GM23338 (cell line): ENCODE measurements around the gene UCN. TPM values are rescaled to one million over a fixed set of nuclear protein-coding genes. Genes with fewer than 3 reads are reported as not detected.

Experiments
- ATAC-seq: fragments of 200-7000 bp; cut with Tn5 transposase; 3 replicates; pipeline ENCODE4 v1.9.1; 2020
- DNase-seq: peaks from one replicate; pipeline ENCODE4 v3.0.0-alpha.2; 2015; ENCODE audit warnings: low spot score
- H2AFZ ChIP-seq: fragments of 200-600 bp; sonication (generic); 2 replicates; pipeline ENCODE4 v1.8.0; 2016; ENCODE audit warnings: antibody characterized with exemption, mild to moderate bottlenecking, moderate library complexity
- H3F3A ChIP-seq: fragments of 200-600 bp; sonication (generic); replicated peaks from 2 replicates; pipeline ENCODE4 v1.8.0; 2017; ENCODE audit warnings: antibody characterized with exemption, mixed run types, low read depth
- H3K27ac ChIP-seq: fragments of 200-600 bp; sonication (generic); 2 replicates; pipeline ENCODE4 v1.6.1; 2016; ENCODE audit warnings: low read depth
- H3K27me3 ChIP-seq: fragments of 200-600 bp; sonication (generic); 2 replicates; pipeline ENCODE4 v1.8.0; 2016; ENCODE audit warnings: mild to moderate bottlenecking, mixed run types, moderate library complexity; ENCODE audit not compliant: insufficient read depth
- H3K36me3 ChIP-seq: fragments of 200-600 bp; sonication (generic); 2 replicates; pipeline ENCODE4 v1.8.0; 2016; ENCODE audit warnings: mild to moderate bottlenecking; ENCODE audit not compliant: insufficient read depth
- H3K4me1 ChIP-seq: fragments of 200-600 bp; sonication (generic); 2 replicates; pipeline ENCODE4 v1.8.0; 2016; ENCODE audit warnings: mild to moderate bottlenecking, moderate library complexity; ENCODE audit not compliant: insufficient read depth
- H3K4me2 ChIP-seq: fragments of 200-600 bp; sonication (generic); 2 replicates; pipeline ENCODE4 v1.7.1; 2017; ENCODE audit warnings: mixed run types
- H3K4me3 ChIP-seq: fragments of 200-600 bp; sonication (generic); 2 replicates; pipeline ENCODE4 v1.6.1; 2016; ENCODE audit warnings: mixed run types
- H3K79me2 ChIP-seq: fragments of 200-600 bp; sonication (generic); replicated peaks from 2 replicates; pipeline ENCODE4 v1.8.0; 2017; ENCODE audit warnings: mild to moderate bottlenecking; ENCODE audit not compliant: insufficient read depth
- H3K9me2 ChIP-seq: fragments of 200-600 bp; sonication (generic); 2 replicates; pipeline ENCODE4 v1.8.0; 2017; ENCODE audit not compliant: insufficient read depth
- H4K20me1 ChIP-seq: fragments of 200-600 bp; sonication (generic); replicated peaks from 2 replicates; pipeline ENCODE4 v1.8.0; 2017; ENCODE audit warnings: mild to moderate bottlenecking; ENCODE audit not compliant: insufficient read depth
- H3K27ac Mint-ChIP-seq: 2 replicates; pipeline ENCODE4 v1.8.0; 2020; ENCODE audit warnings: inconsistent platforms, mild to moderate bottlenecking, moderate library complexity, mixed read lengths
- H3K27me3 Mint-ChIP-seq: 3 replicates; pipeline ENCODE4 v1.8.0; 2022; ENCODE audit warnings: low read depth, mild to moderate bottlenecking, moderate library complexity, mixed read lengths, inconsistent platforms; ENCODE audit not compliant: insufficient read depth, poor library complexity
- H3K36me3 Mint-ChIP-seq: 3 replicates; pipeline ENCODE4 v1.8.0; 2021; ENCODE audit warnings: low read depth, mild to moderate bottlenecking, inconsistent platforms, moderate library complexity, mixed read lengths
- H3K4me1 Mint-ChIP-seq: 3 replicates; pipeline ENCODE4 v1.8.0; 2020; ENCODE audit warnings: mild to moderate bottlenecking, inconsistent platforms, mixed read lengths
- H3K4me3 Mint-ChIP-seq: 3 replicates; pipeline ENCODE4 v1.8.0; 2021; ENCODE audit warnings: moderate library complexity, mild to moderate bottlenecking, inconsistent platforms, mixed read lengths
- H3K9me3 Mint-ChIP-seq: 3 replicates; pipeline ENCODE4 v1.8.0; 2020; ENCODE audit warnings: moderate library complexity, mild to moderate bottlenecking, inconsistent platforms, mixed read lengths
- CREB1 ChIP-seq: fragments of 250-450 bp; sonication (Bioruptor Pico); IDR thresholded peaks from 2 replicates; pipeline ENCODE4 v1.5.0; 2020; ENCODE audit warnings: low read depth, mild to moderate bottlenecking, moderate library complexity
- EZH2phosphoT487 ChIP-seq: fragments of 200-600 bp; sonication (generic); IDR thresholded peaks from one replicate; pipeline ENCODE4 v1.8.1; 2018; ENCODE audit warnings: antibody characterized with exemption; ENCODE audit not compliant: unreplicated experiment
- JUNB ChIP-seq: IDR thresholded peaks from one replicate; pipeline ENCODE4 v1.6.1; 2016; ENCODE audit warnings: antibody characterized with exemption; ENCODE audit not compliant: unreplicated experiment
- NANOG ChIP-seq: IDR thresholded peaks from 2 replicates; pipeline ENCODE4 v1.6.1; 2016; ENCODE audit warnings: antibody characterized with exemption, borderline replicate concordance
- POLR2AphosphoS5 ChIP-seq: IDR thresholded peaks from 2 replicates; pipeline ENCODE4 v1.6.1; 2016; ENCODE audit warnings: antibody characterized with exemption, low read depth
- STAT1 ChIP-seq: IDR thresholded peaks from one replicate; pipeline ENCODE4 v1.6.1; 2016; ENCODE audit warnings: antibody characterized with exemption; ENCODE audit not compliant: unreplicated experiment
- ZNF331 ChIP-seq: fragments of 250-450 bp; sonication (Bioruptor Pico); IDR thresholded peaks from 2 replicates; pipeline ENCODE4 v1.5.0; 2020; ENCODE audit warnings: low read depth, mild to moderate bottlenecking, moderate library complexity
- polyA plus RNA-seq: library from polyadenylated mRNA; unstranded; fragments of >200 nt; fragmentation: Nextera tagmentation; extraction: Ambion mirVana; gene quantifications from 2 replicates; pipeline ENCODE4 v1.2.1, GENCODE V29; 2016
- total RNA-seq: library from RNA; depleted of rRNA; stranded (reverse); fragments of >200 nt; shearing (Covaris generic); gene quantifications from 2 replicates; pipeline ENCODE4 v1.2.3, GENCODE V29; 2014
- TF ChIP-seq, protein P1 (sequence below): IDR thresholded peaks from one replicate; pipeline ENCODE4 v1.6.1; 2018; ENCODE audit warnings: antibody characterized with exemption; ENCODE audit not compliant: unreplicated experiment
- TF ChIP-seq, protein P2 (sequence below): IDR thresholded peaks from 2 replicates; pipeline ENCODE4 v1.6.1; 2016; ENCODE audit warnings: antibody characterized with exemption
- TF ChIP-seq, protein P3 (sequence below): fragments of 250-450 bp; sonication (Bioruptor Pico); IDR thresholded peaks from 2 replicates; pipeline ENCODE4 v1.5.0; 2020; ENCODE audit warnings: mild to moderate bottlenecking, moderate library complexity
- TF ChIP-seq, protein P4 (sequence below), 2 experiments: fragments of 200-600 bp in 1 of 2; sonication (generic) in 1 of 2; conservative IDR thresholded peaks; 2 replicates each; pipeline versions ENCODE4 v1.5.1 to v1.6.1; 2016 to 2017; ENCODE audit warnings: antibody characterized with exemption in 2 of 2, low read depth in 2 of 2, mild to moderate bottlenecking in 2 of 2, moderate library complexity in 1 of 2

The UCN gene
- total and polyA plus RNA-seq, 2 experiments from 2014 or later: 0.59 to 0.99 TPM

DNA sequence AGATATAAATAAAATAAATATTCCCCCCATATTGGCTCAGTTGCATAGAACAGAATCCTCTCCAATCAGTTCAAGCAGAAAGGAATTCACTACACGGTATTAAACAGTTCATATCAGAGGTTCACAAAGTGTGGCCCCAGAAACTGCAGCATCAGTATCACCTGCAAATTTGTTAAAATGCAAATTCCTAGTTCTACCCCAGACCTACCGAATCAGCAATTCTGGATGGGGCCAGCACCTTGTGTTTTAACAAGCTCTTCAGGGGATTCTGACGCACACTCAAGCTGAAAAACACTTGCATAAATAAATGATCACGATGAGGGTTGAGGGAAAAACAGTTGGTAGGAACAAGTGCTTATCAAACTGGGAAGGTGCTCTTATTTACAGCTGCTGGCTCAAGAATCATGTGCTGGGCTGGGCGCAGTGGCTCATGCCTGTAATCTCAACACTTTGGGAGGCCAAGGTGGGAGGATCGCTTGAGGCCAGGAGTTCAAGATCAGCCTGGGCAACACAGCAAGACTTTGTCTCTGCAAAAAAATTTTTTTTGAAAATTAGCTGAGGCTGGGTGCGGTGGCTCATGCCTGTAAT, 42.0 kb upstream of the UCN start (continued):
- TF ChIP-seq, protein P1, sequence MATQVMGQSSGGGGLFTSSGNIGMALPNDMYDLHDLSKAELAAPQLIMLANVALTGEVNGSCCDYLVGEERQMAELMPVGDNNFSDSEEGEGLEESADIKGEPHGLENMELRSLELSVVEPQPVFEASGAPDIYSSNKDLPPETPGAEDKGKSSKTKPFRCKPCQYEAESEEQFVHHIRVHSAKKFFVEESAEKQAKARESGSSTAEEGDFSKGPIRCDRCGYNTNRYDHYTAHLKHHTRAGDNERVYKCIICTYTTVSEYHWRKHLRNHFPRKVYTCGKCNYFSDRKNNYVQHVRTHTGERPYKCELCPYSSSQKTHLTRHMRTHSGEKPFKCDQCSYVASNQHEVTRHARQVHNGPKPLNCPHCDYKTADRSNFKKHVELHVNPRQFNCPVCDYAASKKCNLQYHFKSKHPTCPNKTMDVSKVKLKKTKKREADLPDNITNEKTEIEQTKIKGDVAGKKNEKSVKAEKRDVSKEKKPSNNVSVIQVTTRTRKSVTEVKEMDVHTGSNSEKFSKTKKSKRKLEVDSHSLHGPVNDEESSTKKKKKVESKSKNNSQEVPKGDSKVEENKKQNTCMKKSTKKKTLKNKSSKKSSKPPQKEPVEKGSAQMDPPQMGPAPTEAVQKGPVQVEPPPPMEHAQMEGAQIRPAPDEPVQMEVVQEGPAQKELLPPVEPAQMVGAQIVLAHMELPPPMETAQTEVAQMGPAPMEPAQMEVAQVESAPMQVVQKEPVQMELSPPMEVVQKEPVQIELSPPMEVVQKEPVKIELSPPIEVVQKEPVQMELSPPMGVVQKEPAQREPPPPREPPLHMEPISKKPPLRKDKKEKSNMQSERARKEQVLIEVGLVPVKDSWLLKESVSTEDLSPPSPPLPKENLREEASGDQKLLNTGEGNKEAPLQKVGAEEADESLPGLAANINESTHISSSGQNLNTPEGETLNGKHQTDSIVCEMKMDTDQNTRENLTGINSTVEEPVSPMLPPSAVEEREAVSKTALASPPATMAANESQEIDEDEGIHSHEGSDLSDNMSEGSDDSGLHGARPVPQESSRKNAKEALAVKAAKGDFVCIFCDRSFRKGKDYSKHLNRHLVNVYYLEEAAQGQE: no peak
- TF ChIP-seq EZH2phosphoT487: no peak
- TF ChIP-seq ZNF331 (CRISPR knock-in tag): no peak
- TF ChIP-seq STAT1: no peak
- no peak for TF ChIP-seq JUNB
- TF ChIP-seq NANOG: no peak
- TF ChIP-seq CREB1 (CRISPR knock-in tag): no peak

DNA sequence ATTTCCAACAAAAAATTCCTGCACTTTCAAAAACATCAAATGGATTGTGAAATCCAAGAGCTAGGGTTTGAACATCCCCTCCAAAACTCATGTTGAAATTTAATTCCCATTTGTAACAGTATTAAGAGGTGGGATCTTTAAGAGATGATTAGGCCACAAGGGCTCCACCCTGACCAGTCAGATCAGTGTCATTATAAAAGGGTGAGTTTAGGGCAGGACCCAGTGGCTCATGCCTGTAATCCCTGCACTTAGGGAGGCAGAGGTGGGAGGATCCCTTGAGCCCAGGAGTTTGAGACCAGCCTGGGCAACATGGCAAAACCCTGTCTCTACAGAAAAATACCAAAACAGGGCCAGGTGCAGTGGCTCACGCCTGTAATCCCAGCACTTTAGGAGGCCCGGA, 39.4 kb upstream of the UCN start:
- Histone ChIP-seq H2AFZ (no peak overlapping the region), H3K4me2 (no peak overlapping the region), H3K27me3 (no peaks in the 10 kb centered on the region), H3K79me2 (peaks cover 97% of the 10 kb centered on the region), H3K4me3 (no peak overlapping the region), H3K27ac (no peak overlapping the region), H4K20me1 (peaks cover 42% of the 10 kb centered on the region), H3K4me1 (peaks cover 10% of the 10 kb centered on the region), H3K9me2 (no peaks in the 10 kb centered on the region), H3F3A (no peaks in the 10 kb centered on the region), H3K36me3 (peaks cover 17% of the 10 kb centered on the region)
- ATAC-seq (no peak), DNase-seq (no peak)
- H3K4me3 Mint-ChIP-seq: no peak overlapping the region
- H3K27me3 Mint-ChIP-seq: peaks cover 2% of the 10 kb centered on the region
- no peak overlapping the region for H3K27ac Mint-ChIP-seq
- peaks cover 24% of the 10 kb centered on the region for H3K36me3 Mint-ChIP-seq
- peaks cover 9% of the 10 kb centered on the region; the same call in 2 of the 3 replicates for H3K4me1 Mint-ChIP-seq
- TF ChIP-seq, protein P2, sequence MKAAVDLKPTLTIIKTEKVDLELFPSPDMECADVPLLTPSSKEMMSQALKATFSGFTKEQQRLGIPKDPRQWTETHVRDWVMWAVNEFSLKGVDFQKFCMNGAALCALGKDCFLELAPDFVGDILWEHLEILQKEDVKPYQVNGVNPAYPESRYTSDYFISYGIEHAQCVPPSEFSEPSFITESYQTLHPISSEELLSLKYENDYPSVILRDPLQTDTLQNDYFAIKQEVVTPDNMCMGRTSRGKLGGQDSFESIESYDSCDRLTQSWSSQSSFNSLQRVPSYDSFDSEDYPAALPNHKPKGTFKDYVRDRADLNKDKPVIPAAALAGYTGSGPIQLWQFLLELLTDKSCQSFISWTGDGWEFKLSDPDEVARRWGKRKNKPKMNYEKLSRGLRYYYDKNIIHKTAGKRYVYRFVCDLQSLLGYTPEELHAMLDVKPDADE: no peak
- TF ChIP-seq POLR2AphosphoS5 (no peak), STAT1 (no peak), JUNB (no peak)
- TF ChIP-seq, protein P3, sequence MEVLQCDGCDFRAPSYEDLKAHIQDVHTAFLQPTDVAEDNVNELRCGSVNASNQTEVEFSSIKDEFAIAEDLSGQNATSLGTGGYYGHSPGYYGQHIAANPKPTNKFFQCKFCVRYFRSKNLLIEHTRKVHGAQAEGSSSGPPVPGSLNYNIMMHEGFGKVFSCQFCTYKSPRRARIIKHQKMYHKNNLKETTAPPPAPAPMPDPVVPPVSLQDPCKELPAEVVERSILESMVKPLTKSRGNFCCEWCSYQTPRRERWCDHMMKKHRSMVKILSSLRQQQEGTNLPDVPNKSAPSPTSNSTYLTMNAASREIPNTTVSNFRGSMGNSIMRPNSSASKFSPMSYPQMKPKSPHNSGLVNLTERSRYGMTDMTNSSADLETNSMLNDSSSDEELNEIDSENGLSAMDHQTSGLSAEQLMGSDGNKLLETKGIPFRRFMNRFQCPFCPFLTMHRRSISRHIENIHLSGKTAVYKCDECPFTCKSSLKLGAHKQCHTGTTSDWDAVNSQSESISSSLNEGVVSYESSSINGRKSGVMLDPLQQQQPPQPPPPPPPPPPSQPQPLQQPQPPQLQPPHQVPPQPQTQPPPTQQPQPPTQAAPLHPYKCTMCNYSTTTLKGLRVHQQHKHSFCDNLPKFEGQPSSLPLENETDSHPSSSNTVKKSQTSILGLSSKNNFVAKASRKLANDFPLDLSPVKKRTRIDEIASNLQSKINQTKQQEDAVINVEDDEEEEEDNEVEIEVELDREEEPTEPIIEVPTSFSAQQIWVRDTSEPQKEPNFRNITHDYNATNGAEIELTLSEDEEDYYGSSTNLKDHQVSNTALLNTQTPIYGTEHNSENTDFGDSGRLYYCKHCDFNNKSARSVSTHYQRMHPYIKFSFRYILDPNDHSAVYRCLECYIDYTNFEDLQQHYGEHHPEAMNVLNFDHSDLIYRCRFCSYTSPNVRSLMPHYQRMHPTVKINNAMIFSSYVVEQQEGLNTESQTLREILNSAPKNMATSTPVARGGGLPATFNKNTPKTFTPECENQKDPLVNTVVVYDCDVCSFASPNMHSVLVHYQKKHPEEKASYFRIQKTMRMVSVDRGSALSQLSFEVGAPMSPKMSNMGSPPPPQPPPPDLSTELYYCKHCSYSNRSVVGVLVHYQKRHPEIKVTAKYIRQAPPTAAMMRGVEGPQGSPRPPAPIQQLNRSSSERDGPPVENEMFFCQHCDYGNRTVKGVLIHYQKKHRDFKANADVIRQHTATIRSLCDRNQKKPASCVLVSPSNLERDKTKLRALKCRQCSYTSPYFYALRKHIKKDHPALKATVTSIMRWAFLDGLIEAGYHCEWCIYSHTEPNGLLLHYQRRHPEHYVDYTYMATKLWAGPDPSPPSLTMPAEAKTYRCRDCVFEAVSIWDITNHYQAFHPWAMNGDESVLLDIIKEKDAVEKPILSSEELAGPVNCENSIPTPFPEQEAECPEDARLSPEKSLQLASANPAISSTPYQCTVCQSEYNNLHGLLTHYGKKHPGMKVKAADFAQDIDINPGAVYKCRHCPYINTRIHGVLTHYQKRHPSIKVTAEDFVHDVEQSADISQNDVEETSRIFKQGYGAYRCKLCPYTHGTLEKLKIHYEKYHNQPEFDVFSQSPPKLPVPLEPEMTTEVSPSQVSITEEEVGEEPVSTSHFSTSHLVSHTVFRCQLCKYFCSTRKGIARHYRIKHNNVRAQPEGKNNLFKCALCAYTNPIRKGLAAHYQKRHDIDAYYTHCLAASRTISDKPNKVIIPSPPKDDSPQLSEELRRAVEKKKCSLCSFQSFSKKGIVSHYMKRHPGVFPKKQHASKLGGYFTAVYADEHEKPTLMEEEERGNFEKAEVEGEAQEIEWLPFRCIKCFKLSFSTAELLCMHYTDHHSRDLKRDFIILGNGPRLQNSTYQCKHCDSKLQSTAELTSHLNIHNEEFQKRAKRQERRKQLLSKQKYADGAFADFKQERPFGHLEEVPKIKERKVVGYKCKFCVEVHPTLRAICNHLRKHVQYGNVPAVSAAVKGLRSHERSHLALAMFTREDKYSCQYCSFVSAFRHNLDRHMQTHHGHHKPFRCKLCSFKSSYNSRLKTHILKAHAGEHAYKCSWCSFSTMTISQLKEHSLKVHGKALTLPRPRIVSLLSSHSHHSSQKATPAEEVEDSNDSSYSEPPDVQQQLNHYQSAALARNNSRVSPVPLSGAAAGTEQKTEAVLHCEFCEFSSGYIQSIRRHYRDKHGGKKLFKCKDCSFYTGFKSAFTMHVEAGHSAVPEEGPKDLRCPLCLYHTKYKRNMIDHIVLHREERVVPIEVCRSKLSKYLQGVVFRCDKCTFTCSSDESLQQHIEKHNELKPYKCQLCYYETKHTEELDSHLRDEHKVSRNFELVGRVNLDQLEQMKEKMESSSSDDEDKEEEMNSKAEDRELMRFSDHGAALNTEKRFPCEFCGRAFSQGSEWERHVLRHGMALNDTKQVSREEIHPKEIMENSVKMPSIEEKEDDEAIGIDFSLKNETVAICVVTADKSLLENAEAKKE (CRISPR knock-in tag): no peak
- TF ChIP-seq, protein P4, sequence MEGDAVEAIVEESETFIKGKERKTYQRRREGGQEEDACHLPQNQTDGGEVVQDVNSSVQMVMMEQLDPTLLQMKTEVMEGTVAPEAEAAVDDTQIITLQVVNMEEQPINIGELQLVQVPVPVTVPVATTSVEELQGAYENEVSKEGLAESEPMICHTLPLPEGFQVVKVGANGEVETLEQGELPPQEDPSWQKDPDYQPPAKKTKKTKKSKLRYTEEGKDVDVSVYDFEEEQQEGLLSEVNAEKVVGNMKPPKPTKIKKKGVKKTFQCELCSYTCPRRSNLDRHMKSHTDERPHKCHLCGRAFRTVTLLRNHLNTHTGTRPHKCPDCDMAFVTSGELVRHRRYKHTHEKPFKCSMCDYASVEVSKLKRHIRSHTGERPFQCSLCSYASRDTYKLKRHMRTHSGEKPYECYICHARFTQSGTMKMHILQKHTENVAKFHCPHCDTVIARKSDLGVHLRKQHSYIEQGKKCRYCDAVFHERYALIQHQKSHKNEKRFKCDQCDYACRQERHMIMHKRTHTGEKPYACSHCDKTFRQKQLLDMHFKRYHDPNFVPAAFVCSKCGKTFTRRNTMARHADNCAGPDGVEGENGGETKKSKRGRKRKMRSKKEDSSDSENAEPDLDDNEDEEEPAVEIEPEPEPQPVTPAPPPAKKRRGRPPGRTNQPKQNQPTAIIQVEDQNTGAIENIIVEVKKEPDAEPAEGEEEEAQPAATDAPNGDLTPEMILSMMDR (conservative IDR thresholded peaks at IDR 0.05; ENCODE audit: low read depth in 2 of 2): no peak
- no peaks in the 10 kb centered on the region for H3K9me3 Mint-ChIP-seq
